PC-3 (cell line): ENCODE results near the gene GLS. TPM values are rescaled to one million over a fixed set of nuclear protein-coding genes. Genes with fewer than 3 reads are reported as not detected.
"Not testable (repeated sequence)": the region's sequence is repeated elsewhere in the genome, so short reads cannot be mapped to it uniquely, and the experiment has no call there.

Experiments used
- ATAC-seq: fragments of 200-7000 bp; cut with Tn5 transposase; 2 replicates; pipeline ENCODE4 v1.9.1; 2020; ENCODE audit warnings: mild to moderate bottlenecking, moderate library complexity
- BruUV-seq: library from RNA; stranded (reverse); fragments of 400-500 nt; replicated peaks from 2 replicates; lab custom pipeline; 2021; lab: Mats Ljungman, UMichigan
- CTCF ChIA-PET: fragments of 300-600 bp; sonication (Branson Sonifier 250); formaldehyde crosslinking; loops from one replicate; lab custom pipeline; 2022; ENCODE audit warnings: antibody characterized with exemption; lab: Charles Lee
- POLR2A ChIA-PET: fragments of 300-600 bp; sonication (Branson Sonifier 250); formaldehyde crosslinking; loops from one replicate; lab custom pipeline; 2022; ENCODE audit warnings: antibody characterized with exemption; ENCODE audit not compliant: unreplicated experiment; lab: Charles Lee
- DNase-seq: peaks from one replicate; pipeline ENCODE4 v3.0.0-alpha.2; 2015
- H2AFZ ChIP-seq: fragments of 300-600 bp; sonication (generic); 2 replicates; pipeline ENCODE4 v1.6.0; 2016; ENCODE audit warnings: antibody characterized with exemption, low read length
- H3F3A ChIP-seq: fragments of 300-600 bp; sonication (generic); one replicate; pipeline ENCODE4 v1.6.0; 2017; ENCODE audit warnings: antibody characterized with exemption, low read length, control low read depth, mild to moderate bottlenecking; ENCODE audit not compliant: unreplicated experiment
- H3K27ac ChIP-seq: fragments of 300-600 bp; sonication (generic); 2 replicates; pipeline ENCODE4 v1.5.1; 2016; ENCODE audit warnings: mild to moderate bottlenecking, low read length
- H3K27me3 ChIP-seq: fragments of 300-600 bp; sonication (generic); 2 replicates; pipeline ENCODE4 v1.6.1; 2016; ENCODE audit warnings: low read length, mixed read lengths
- H3K36me3 ChIP-seq: fragments of 300-600 bp; sonication (generic); 2 replicates; pipeline ENCODE4 v1.6.1; 2016; ENCODE audit warnings: low read depth, mixed run types, low read length, mixed read lengths
- H3K4me1 ChIP-seq: fragments of 300-600 bp; sonication (generic); 2 replicates; pipeline ENCODE4 v1.5.1; 2016; ENCODE audit warnings: low read length; ENCODE audit not compliant: insufficient read depth
- H3K4me2 ChIP-seq: fragments of 300-600 bp; sonication (generic); 2 replicates; pipeline ENCODE4 v1.6.0; 2016; ENCODE audit warnings: low read length
- H3K4me3 ChIP-seq: fragments of 300-600 bp; sonication (generic); 2 replicates; pipeline ENCODE4 v1.5.1; 2016; ENCODE audit warnings: mild to moderate bottlenecking, low read length, mixed read lengths
- H3K79me2 ChIP-seq: fragments of 300-600 bp; sonication (generic); 2 replicates; pipeline ENCODE4 v1.6.1; 2017; ENCODE audit warnings: low read length, mixed read lengths
- H3K9ac ChIP-seq: fragments of 300-600 bp; sonication (generic); 2 replicates; pipeline ENCODE4 v1.6.0; 2016; ENCODE audit warnings: mild to moderate bottlenecking, low read length
- H3K9me2 ChIP-seq: fragments of 300-600 bp; sonication (generic); replicated peaks from 2 replicates; pipeline ENCODE4 v1.6.1; 2016; ENCODE audit warnings: mixed run types, low read length, mixed read lengths
- H3K9me3 ChIP-seq: fragments of 300-600 bp; sonication (generic); 2 replicates; pipeline ENCODE4 v1.6.1; 2016; ENCODE audit warnings: low read length, mixed read lengths
- H4K20me1 ChIP-seq: fragments of 300-600 bp; sonication (generic); 2 replicates; pipeline ENCODE4 v1.6.1; 2016; ENCODE audit warnings: low read length, mixed read lengths
- CTCF ChIP-seq: fragments of 300-600 bp; sonication (generic); conservative IDR thresholded peaks from 2 replicates; pipeline ENCODE4 v1.5.1; 2017; ENCODE audit warnings: antibody characterized with exemption, low read depth, mild to moderate bottlenecking, low read length
- EZH2 ChIP-seq: fragments of 300-600 bp; sonication (generic); IDR thresholded peaks from one replicate; pipeline ENCODE4 v1.6.1; 2017; ENCODE audit warnings: antibody characterized with exemption, mild to moderate bottlenecking, low read length; ENCODE audit not compliant: unreplicated experiment
- EZH2phosphoT487 ChIP-seq: fragments of 300-600 bp; sonication (generic); IDR thresholded peaks from 2 replicates; pipeline ENCODE4 v1.6.1; 2018; ENCODE audit warnings: mild to moderate bottlenecking, antibody characterized with exemption, low read length, borderline replicate concordance
- intact Hi-C: fragments of 100-400 bp; cut with micrococcal nuclease; formaldehyde crosslinking; loops from 2 replicates; pipeline ENCODE4 v1.9.0; 2023
- total RNA-seq: library from RNA; depleted of rRNA; stranded (reverse); fragments of >200 nt; gene quantifications from 2 replicates; pipeline ENCODE4 v1.2.3, GENCODE V29; 2014

Gene GLS
- total RNA-seq, 1 experiment from 2014 or later, result 67.4 TPM

GRCh38 chr2:190867212-190867611 is 13.4 kb upstream of the GLS start:
- ChIA-PET POLR2A (no interaction called here), CTCF (interaction anchor here (0.6 kb wide), 1 partner anchor 62 kb away, joined by 3 read pairs; no protein-coding TSS in a partner anchor)
- H3K27ac ChIP-seq, result no peak overlapping the region
- H3K36me3 ChIP-seq, result no peaks in the 10 kb centered on the region
- H2AFZ ChIP-seq, result no peak overlapping the region
- BruUV-seq, result no TSS peak
- H3K9me3 ChIP-seq, result no peaks in the 10 kb centered on the region
- H4K20me1 ChIP-seq, result no peaks in the 10 kb centered on the region
- no peak for ATAC-seq
- H3K27me3 ChIP-seq, result no peaks in the 10 kb centered on the region
- no peak for DNase-seq
- H3K4me2 ChIP-seq, result no peak overlapping the region
- no peak for TF ChIP-seq EZH2phosphoT487
- TF ChIP-seq CTCF, result no peak
- TF ChIP-seq EZH2, result no peak
- no peaks in the 10 kb centered on the region for H3K79me2 ChIP-seq
- H3K4me1 ChIP-seq, result no peaks in the 10 kb centered on the region
- no peak overlapping the region for H3K4me3 ChIP-seq
- intact Hi-C loops, result no loop called here
- no peaks in the 10 kb centered on the region for H3F3A ChIP-seq
- no peaks in the 10 kb centered on the region for H3K9me2 ChIP-seq
- no peak overlapping the region for H3K9ac ChIP-seq

- no peak for DNase-seq
- no peaks in the 10 kb centered on the region for H3K27me3 ChIP-seq
- no peaks in the 10 kb centered on the region for H3K9me2 ChIP-seq
- no peaks in the 10 kb centered on the region for H3K9me3 ChIP-seq
- intact Hi-C loops, result no loop called here
- ChIA-PET POLR2A (no interaction called here), CTCF (no interaction called here)
- no peak overlapping the region for H3K4me2 ChIP-seq
- H3K79me2 ChIP-seq, result no peaks in the 10 kb centered on the region
- H2AFZ ChIP-seq, result no peak overlapping the region
- no peak overlapping the region for H3K4me3 ChIP-seq
- H3K9ac ChIP-seq, result no peak overlapping the region
- ATAC-seq, result no peak
- H3K36me3 ChIP-seq, result no peaks in the 10 kb centered on the region
- H3K27ac ChIP-seq, result no peak overlapping the region
- BruUV-seq, result no TSS peak
- no peaks in the 10 kb centered on the region for H3K4me1 ChIP-seq
- TF ChIP-seq EZH2, result no peak
- TF ChIP-seq EZH2phosphoT487, result no peak
- no peak for TF ChIP-seq CTCF
- H3F3A ChIP-seq, result no peaks in the 10 kb centered on the region
- no peaks in the 10 kb centered on the region for H4K20me1 ChIP-seq
Observed at GRCh38 chr2:190867832-190868231, 12.8 kb upstream of the GLS start.

- Histone ChIP-seq H3K9me3 (no peaks in the 10 kb centered on the region), H2AFZ (no peak overlapping the region), H3K9ac (no peak overlapping the region), H3K9me2 (no peaks in the 10 kb centered on the region), H3K36me3 (no peaks in the 10 kb centered on the region), H4K20me1 (no peaks in the 10 kb centered on the region), H3K4me3 (no peak overlapping the region), H3K4me2 (no peak overlapping the region), H3F3A (no peaks in the 10 kb centered on the region), H3K27me3 (no peaks in the 10 kb centered on the region), H3K4me1 (no peaks in the 10 kb centered on the region), H3K27ac (no peak overlapping the region), H3K79me2 (no peaks in the 10 kb centered on the region)
- CTCF ChIA-PET, result no interaction called here
- intact Hi-C loops, result no loop called here
- DNase-seq (no peak), ATAC-seq (no peak)
- TF ChIP-seq EZH2phosphoT487 (no peak), EZH2 (no peak), CTCF (no peak)
- no TSS peak for BruUV-seq
- POLR2A ChIA-PET, result no interaction called here
Observed at GRCh38 chr2:190869721-190870120, 10.9 kb upstream of the GLS start.

GRCh38 chr2:190873451-190873850 is 7.2 kb upstream of the GLS start:
- POLR2A ChIA-PET, H2AFZ ChIP-seq, H3K36me3 ChIP-seq, H3K9me3 ChIP-seq, ATAC-seq, H3K4me1 ChIP-seq, H3F3A ChIP-seq, H3K79me2 ChIP-seq, H3K4me3 ChIP-seq, H3K4me2 ChIP-seq, H3K9me2 ChIP-seq, BruUV-seq, H4K20me1 ChIP-seq, CTCF ChIA-PET, H3K27ac ChIP-seq, intact Hi-C loops, H3K9ac ChIP-seq, H3K27me3 ChIP-seq, DNase-seq: not testable (repeated sequence)
